Loucy (cell line): ENCODE results near the gene CNOT11.

Experiments used
- H2AFZ ChIP-seq: fragments of 200-600 bp; sonication (generic); 2 replicates; pipeline ENCODE4 v1.6.0; 2016; ENCODE audit warnings: antibody characterized with exemption, mild to moderate bottlenecking, low read length, moderate library complexity
- H3F3A ChIP-seq: fragments of 200-600 bp; 2 replicates; pipeline ENCODE4 v1.6.0; 2016; ENCODE audit warnings: antibody characterized with exemption, low read depth, mild to moderate bottlenecking
- H3K27me3 ChIP-seq: fragments of 200-600 bp; sonication (generic); 2 replicates; pipeline ENCODE4 v1.6.1; 2014; ENCODE audit warnings: low read length, mild to moderate bottlenecking; ENCODE audit not compliant: insufficient read depth, poor library complexity, severe bottlenecking
- H3K36me3 ChIP-seq: fragments of 200-600 bp; sonication (generic); 2 replicates; pipeline ENCODE4 v1.6.1; 2016; ENCODE audit warnings: low read length; ENCODE audit not compliant: insufficient read depth
- H3K4me1 ChIP-seq: fragments of 200-600 bp; sonication (generic); 2 replicates; pipeline ENCODE4 v1.5.1; 2014; ENCODE audit warnings: low read length, mild to moderate bottlenecking; ENCODE audit not compliant: insufficient read depth, poor library complexity, severe bottlenecking
- H3K4me2 ChIP-seq: fragments of 200-600 bp; sonication (generic); 2 replicates; pipeline ENCODE4 v1.6.0; 2014; ENCODE audit warnings: antibody characterized with exemption, low read length, low read depth, mild to moderate bottlenecking; ENCODE audit not compliant: poor library complexity, severe bottlenecking
- H3K4me3 ChIP-seq: fragments of 200-600 bp; sonication (generic); 2 replicates; pipeline ENCODE4 v1.5.1; 2014; ENCODE audit warnings: low read length, mild to moderate bottlenecking, mixed read lengths; ENCODE audit not compliant: poor library complexity, severe bottlenecking
- H3K79me2 ChIP-seq: fragments of 200-600 bp; sonication (generic); 2 replicates; pipeline ENCODE4 v1.6.1; 2014; ENCODE audit warnings: low read length; ENCODE audit not compliant: insufficient read depth
- H3K9ac ChIP-seq: fragments of 200-600 bp; sonication (generic); 2 replicates; pipeline ENCODE4 v1.6.0; 2014; ENCODE audit warnings: mild to moderate bottlenecking, low read depth, low read length, moderate library complexity; ENCODE audit not compliant: poor library complexity, severe bottlenecking
- H3K9me2 ChIP-seq: fragments of 200-600 bp; sonication (generic); replicated peaks from 2 replicates; pipeline ENCODE4 v1.6.1; 2016; ENCODE audit warnings: low read depth, low read length, mixed read lengths
- H3K9me3 ChIP-seq: fragments of 200-600 bp; sonication (generic); 2 replicates; pipeline ENCODE4 v1.6.1; 2014; ENCODE audit warnings: mild to moderate bottlenecking, antibody characterized with exemption, low read length, low read depth; ENCODE audit not compliant: insufficient read depth
- H4K20me1 ChIP-seq: fragments of 200-600 bp; sonication (generic); 2 replicates; pipeline ENCODE4 v1.6.0; 2014; ENCODE audit warnings: antibody characterized with exemption, low read length, mild to moderate bottlenecking; ENCODE audit not compliant: insufficient read depth, poor library complexity, severe bottlenecking
- EZH2phosphoT487 ChIP-seq: fragments of 200-600 bp; IDR thresholded peaks from 2 replicates; pipeline ENCODE4 v1.6.1; 2018; ENCODE audit warnings: antibody characterized with exemption, mild to moderate bottlenecking, moderate library complexity, borderline replicate concordance
- TF ChIP-seq, protein P1 (sequence below): fragments of 200-600 bp; sonication (generic); conservative IDR thresholded peaks from 2 replicates; pipeline ENCODE4 v1.5.1; 2014; ENCODE audit warnings: mild to moderate bottlenecking, antibody characterized with exemption, low read length

The CNOT11 gene

GRCh38 chr2:101252408-101253012 lies at the start of gene CNOT11:
Gene CNOT11, plus strand, starts transcription at chr2:101252886. Its CDS starts 79 bp downstream, at chr2:101252965.
- H3K4me2 ChIP-seq: peak within 1 kb of the TSS; percentile 93
- peaks cover 23% of the 10 kb centered on the region for H3K4me1 ChIP-seq
- peak within 1 kb of the TSS; percentile 89 for H3K9ac ChIP-seq
- TF ChIP-seq, protein P1, sequence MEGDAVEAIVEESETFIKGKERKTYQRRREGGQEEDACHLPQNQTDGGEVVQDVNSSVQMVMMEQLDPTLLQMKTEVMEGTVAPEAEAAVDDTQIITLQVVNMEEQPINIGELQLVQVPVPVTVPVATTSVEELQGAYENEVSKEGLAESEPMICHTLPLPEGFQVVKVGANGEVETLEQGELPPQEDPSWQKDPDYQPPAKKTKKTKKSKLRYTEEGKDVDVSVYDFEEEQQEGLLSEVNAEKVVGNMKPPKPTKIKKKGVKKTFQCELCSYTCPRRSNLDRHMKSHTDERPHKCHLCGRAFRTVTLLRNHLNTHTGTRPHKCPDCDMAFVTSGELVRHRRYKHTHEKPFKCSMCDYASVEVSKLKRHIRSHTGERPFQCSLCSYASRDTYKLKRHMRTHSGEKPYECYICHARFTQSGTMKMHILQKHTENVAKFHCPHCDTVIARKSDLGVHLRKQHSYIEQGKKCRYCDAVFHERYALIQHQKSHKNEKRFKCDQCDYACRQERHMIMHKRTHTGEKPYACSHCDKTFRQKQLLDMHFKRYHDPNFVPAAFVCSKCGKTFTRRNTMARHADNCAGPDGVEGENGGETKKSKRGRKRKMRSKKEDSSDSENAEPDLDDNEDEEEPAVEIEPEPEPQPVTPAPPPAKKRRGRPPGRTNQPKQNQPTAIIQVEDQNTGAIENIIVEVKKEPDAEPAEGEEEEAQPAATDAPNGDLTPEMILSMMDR: no peak
- no peak for TF ChIP-seq EZH2phosphoT487
- peaks cover 43% of the 10 kb centered on the region for H3K79me2 ChIP-seq
- no peaks in the 10 kb centered on the region for H3K27me3 ChIP-seq
- H3K4me3 ChIP-seq: peak within 1 kb of the TSS; percentile 94
- H4K20me1 ChIP-seq: peaks cover 28% of the 10 kb centered on the region
- H3K9me3 ChIP-seq: no peaks in the 10 kb centered on the region
- H3K36me3 ChIP-seq: no peaks in the 10 kb centered on the region
- no peaks in the 10 kb centered on the region for H3K9me2 ChIP-seq
- H3F3A ChIP-seq: 0 out of 2 replicates have a peak, but pooled peaks cover 3% of the 10 kb centered on the region
- peak within 1 kb of the TSS; percentile 91 for H2AFZ ChIP-seq

GRCh38 chr2:101204400-101205115 lies 48.1 kb upstream of the CNOT11 start:
- no peaks in the 10 kb centered on the region for H3K27me3 ChIP-seq
- TF ChIP-seq, protein P1: peak; percentile 38
- TF ChIP-seq EZH2phosphoT487: no peak
- no peaks in the 10 kb centered on the region for H3K36me3 ChIP-seq
- H3F3A ChIP-seq: no peaks in the 10 kb centered on the region
- H3K9me3 ChIP-seq: no peaks in the 10 kb centered on the region
- no peaks in the 10 kb centered on the region for H3K79me2 ChIP-seq
- no peaks in the 10 kb centered on the region for H4K20me1 ChIP-seq
- H3K4me1 ChIP-seq: peaks cover 4% of the 10 kb centered on the region
- H3K4me2 ChIP-seq: no peak overlapping the region
- H2AFZ ChIP-seq: 0 out of 2 replicates have a peak overlapping the region, but pooled peaks have one; percentile 86
- no peaks in the 10 kb centered on the region for H3K9me2 ChIP-seq
- H3K9ac ChIP-seq: no peak overlapping the region
- no peak overlapping the region for H3K4me3 ChIP-seq

GRCh38 chr2:101205521-101206479 lies 46.9 kb upstream of the CNOT11 start:
- peak overlapping the region; percentile 86 for H2AFZ ChIP-seq
- H3F3A ChIP-seq: no peaks in the 10 kb centered on the region
- H3K4me3 ChIP-seq: peak overlapping the region; percentile 65
- H3K4me2 ChIP-seq: peak overlapping the region; percentile 66
- TF ChIP-seq EZH2phosphoT487: no peak
- TF ChIP-seq, protein P1: peak; percentile 61
- H3K4me1 ChIP-seq: peaks cover 4% of the 10 kb centered on the region
- no peaks in the 10 kb centered on the region for H3K27me3 ChIP-seq
- no peaks in the 10 kb centered on the region for H4K20me1 ChIP-seq
- H3K36me3 ChIP-seq: no peaks in the 10 kb centered on the region
- no peaks in the 10 kb centered on the region for H3K9me2 ChIP-seq
- no peaks in the 10 kb centered on the region for H3K79me2 ChIP-seq
- peak overlapping the region; percentile 34 for H3K9ac ChIP-seq
- no peaks in the 10 kb centered on the region; the same call in 1 of the 2 replicates for H3K9me3 ChIP-seq
